Globus pallidus (tissue), 1 donor: ENCODE data around the gene RBBP7.
"Not testable (repeated sequence)": the region's sequence is repeated elsewhere in the genome, so short reads cannot be mapped to it uniquely, and the experiment has no call there.

ENCODE experiments used
- DNase-seq: peaks from one replicate; pipeline ENCODE4 v3.0.0-alpha.2; 2015; ENCODE audit warnings: low spot score

Gene RBBP7

GRCh38 chrX:16862829-16863228 is 7.3 kb downstream of the RBBP7 start:
- no peak for DNase-seq

GRCh38 chrX:16856744-16857143 is 13.4 kb downstream of the RBBP7 start:
- DNase-seq, result no peak

- not testable (repeated sequence) for DNase-seq
Observed at GRCh38 chrX:16856076-16856404, 14.1 kb downstream of the RBBP7 start.

GRCh38 chrX:16855363-16856075 is 14.6 kb downstream of the RBBP7 start:
- no peak for DNase-seq

- DNase-seq, result no peak
Observed at GRCh38 chrX:16853537-16853936, 16.6 kb downstream of the RBBP7 start.

GRCh38 chrX:16852617-16853179 is 17.5 kb downstream of the RBBP7 start:
- DNase-seq, result no peak

- DNase-seq, result no peak
Observed at GRCh38 chrX:16851827-16852226, 18.3 kb downstream of the RBBP7 start.

- no peak for DNase-seq
Observed at GRCh38 chrX:16851421-16851820, 18.7 kb downstream of the RBBP7 start.

GRCh38 chrX:16848541-16848940 is 21.6 kb downstream of the RBBP7 start:
- DNase-seq, result no peak

- DNase-seq, result no peak
Observed at GRCh38 chrX:16845686-16846085, 24.5 kb downstream of the RBBP7 start.

GRCh38 chrX:16843208-16843909 is 26.8 kb downstream of the RBBP7 start:
- no peak for DNase-seq

GRCh38 chrX:16842684-16843083 is 27.5 kb downstream of the RBBP7 start:
- DNase-seq, result no peak

- DNase-seq, result no peak
Observed at GRCh38 chrX:16839852-16840460, 30.2 kb downstream of the RBBP7 start.

- no peak for DNase-seq
Observed at GRCh38 chrX:16839219-16839851, 30.8 kb downstream of the RBBP7 start.

GRCh38 chrX:16838202-16839066 is 31.7 kb downstream of the RBBP7 start:
- DNase-seq, result no peak

- DNase-seq, result no peak
Observed at GRCh38 chrX:16836371-16836770, 33.8 kb downstream of the RBBP7 start.

GRCh38 chrX:16834806-16835205 is 35.4 kb downstream of the RBBP7 start:
- DNase-seq, result no peak

GRCh38 chrX:16832301-16832700 is 37.9 kb downstream of the RBBP7 start:
- no peak for DNase-seq

GRCh38 chrX:16828124-16828908 is 41.8 kb downstream of the RBBP7 start:
- DNase-seq, result no peak

GRCh38 chrX:16827225-16827624 is 42.9 kb downstream of the RBBP7 start:
- no peak for DNase-seq

- DNase-seq, result peak; percentile 49
Observed at GRCh38 chrX:16826207-16826606, 44.0 kb downstream of the RBBP7 start.
